AG04449 (cell line): ENCODE results near the gene SCLT1.

Experiments used
- CTCF ChIA-PET: fragments of 350-600 bp; formaldehyde crosslinking; extraction: SDS; loops from one replicate; lab custom pipeline; 2021; ENCODE audit warnings: antibody characterized with exemption; lab: Yijun Ruan, JAX
- POLR2A ChIA-PET: fragments of 400-600, 350-600 bp; formaldehyde crosslinking; extraction: SDS; loops from one replicate; lab custom pipeline; 2020; ENCODE audit warnings: antibody characterized with exemption, inconsistent platforms; lab: Yijun Ruan, JAX
- DNase-seq: peaks from one replicate; pipeline ENCODE4 v3.0.0-alpha.2; 2010; ENCODE audit warnings: low read depth, low spot score
- H3K4me3 ChIP-seq: 2 replicates; pipeline ENCODE4 v1.5.1; 2011; ENCODE audit warnings: low read depth, mild to moderate bottlenecking, control low read depth, low read length
- TF ChIP-seq, protein P1 (sequence below): IDR thresholded peaks from one replicate; pipeline ENCODE4 v1.5.1; 2011; ENCODE audit warnings: mild to moderate bottlenecking, moderate library complexity, low read length, control low read depth, inconsistent platforms; ENCODE audit not compliant: insufficient read depth; ENCODE audit errors: missing control alignments

Gene SCLT1

GRCh38 chr4:128906581-128906980 lies 186.8 kb downstream of the SCLT1 start:
- no peak for DNase-seq
- CTCF ChIA-PET, result interaction anchor here (0.8 kb wide), 1 partner anchor 11 kb away, joined by 3 read pairs; no protein-coding TSS in a partner anchor
- TF ChIP-seq, protein P1, sequence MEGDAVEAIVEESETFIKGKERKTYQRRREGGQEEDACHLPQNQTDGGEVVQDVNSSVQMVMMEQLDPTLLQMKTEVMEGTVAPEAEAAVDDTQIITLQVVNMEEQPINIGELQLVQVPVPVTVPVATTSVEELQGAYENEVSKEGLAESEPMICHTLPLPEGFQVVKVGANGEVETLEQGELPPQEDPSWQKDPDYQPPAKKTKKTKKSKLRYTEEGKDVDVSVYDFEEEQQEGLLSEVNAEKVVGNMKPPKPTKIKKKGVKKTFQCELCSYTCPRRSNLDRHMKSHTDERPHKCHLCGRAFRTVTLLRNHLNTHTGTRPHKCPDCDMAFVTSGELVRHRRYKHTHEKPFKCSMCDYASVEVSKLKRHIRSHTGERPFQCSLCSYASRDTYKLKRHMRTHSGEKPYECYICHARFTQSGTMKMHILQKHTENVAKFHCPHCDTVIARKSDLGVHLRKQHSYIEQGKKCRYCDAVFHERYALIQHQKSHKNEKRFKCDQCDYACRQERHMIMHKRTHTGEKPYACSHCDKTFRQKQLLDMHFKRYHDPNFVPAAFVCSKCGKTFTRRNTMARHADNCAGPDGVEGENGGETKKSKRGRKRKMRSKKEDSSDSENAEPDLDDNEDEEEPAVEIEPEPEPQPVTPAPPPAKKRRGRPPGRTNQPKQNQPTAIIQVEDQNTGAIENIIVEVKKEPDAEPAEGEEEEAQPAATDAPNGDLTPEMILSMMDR, result no peak
- H3K4me3 ChIP-seq, result no peak overlapping the region
- POLR2A ChIA-PET, result no interaction called here

DNA sequence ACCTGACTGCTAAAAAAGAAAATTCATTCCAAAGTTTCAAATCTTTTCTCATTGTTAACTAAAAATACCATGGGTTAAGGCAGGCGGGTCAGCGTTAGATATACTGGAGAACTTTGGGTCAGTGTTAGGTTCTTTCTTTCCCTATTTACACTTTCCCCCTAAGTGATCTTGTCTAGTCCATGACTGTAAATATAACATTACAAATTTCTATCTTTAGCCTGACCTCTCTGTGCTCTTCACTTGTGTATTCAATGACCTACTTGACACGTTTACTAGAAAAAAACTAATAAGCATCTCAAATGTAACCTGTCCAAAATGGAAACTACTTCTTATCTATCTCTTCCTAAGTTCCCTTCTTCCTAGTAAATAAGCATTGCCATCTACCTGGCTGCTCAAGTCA lies 188.5 kb downstream of the SCLT1 start:
- TF ChIP-seq, protein P1, result no peak
- no peak overlapping the region for H3K4me3 ChIP-seq
- ChIA-PET POLR2A (no interaction called here), CTCF (no interaction called here)
- DNase-seq, result no peak

GRCh38 chr4:128880662-128881061 lies 212.7 kb downstream of the SCLT1 start:
- no peak overlapping the region for H3K4me3 ChIP-seq
- DNase-seq, result no peak
- ChIA-PET CTCF (interaction anchor here (1.2 to 2.2 kb wide), 2 partner anchors 11 to 17 kb away, joined by 3 to 10 read pairs; no protein-coding TSS in a partner anchor), POLR2A (no interaction called here)
- TF ChIP-seq, protein P1, result no peak

DNA sequence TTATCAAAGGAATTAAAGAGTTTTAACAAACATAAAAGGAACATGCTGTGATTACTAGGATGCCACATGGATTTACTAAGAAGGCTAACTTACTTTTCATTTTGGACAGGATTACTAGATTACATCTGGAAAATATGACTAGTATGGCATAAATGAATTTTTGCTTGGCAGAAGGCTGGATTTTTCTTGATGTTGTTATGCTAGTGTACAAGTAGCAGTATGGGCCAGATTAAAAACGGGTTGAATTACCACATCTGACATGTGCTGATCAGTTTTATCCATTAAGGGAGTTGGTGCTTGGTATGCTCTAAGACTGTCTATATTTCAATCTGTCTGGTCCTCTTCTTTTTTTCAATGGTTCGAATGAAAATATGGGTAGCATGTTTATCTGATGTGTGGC lies 213.4 kb downstream of the SCLT1 start:
- TF ChIP-seq, protein P1, result no peak
- H3K4me3 ChIP-seq, result no peak overlapping the region
- CTCF ChIA-PET, result no interaction called here
- POLR2A ChIA-PET, result no interaction called here
- no peak for DNase-seq

DNA sequence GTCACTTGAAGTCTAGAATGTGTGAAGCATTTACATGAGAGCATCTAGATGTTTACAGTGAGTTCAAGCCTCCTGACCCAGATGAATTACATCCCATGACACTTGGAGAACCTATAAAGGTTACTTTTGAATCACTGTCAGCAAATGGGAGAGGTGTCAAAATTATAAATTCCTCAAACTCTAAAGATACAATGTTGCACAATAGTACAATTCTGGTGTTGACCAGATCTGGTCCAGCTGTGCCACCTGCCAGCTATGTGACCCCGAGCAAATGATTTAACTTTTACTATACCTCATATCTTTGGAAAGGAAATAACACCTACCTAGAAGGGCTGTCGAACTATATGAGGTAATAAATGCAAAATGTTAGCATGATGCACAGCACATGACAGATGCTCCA lies 214.1 kb downstream of the SCLT1 start:
- POLR2A ChIA-PET, result no interaction called here
- DNase-seq, result no peak
- TF ChIP-seq, protein P1, result no peak
- CTCF ChIA-PET, result interaction anchor here (1.4 kb wide), 1 partner anchor 16 kb away, joined by 5 read pairs; no protein-coding TSS in a partner anchor
- no peak overlapping the region for H3K4me3 ChIP-seq

DNA sequence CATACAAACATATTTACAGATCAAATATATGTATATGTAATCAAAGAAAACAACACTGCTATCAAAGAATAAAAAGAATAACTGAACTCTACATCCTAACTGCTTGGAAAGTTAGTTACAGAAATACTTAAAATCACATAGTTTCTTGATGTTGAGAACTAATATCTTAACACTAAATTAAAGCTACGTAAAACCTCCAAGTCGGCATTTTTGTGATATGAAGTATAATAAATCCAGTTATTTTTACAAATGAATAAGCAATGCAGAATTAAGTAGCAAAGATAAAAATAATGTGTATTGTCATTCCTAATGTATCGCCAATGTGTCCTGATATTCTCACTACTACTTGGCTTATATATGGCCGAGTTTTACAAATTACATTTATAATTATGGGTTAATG lies 215.4 kb downstream of the SCLT1 start:
- DNase-seq, result no peak
- TF ChIP-seq, protein P1, result no peak
- CTCF ChIA-PET, result interaction anchor here (0.8 to 1.4 kb wide), 2 partner anchors 11 to 14 kb away, joined by 3 to 5 read pairs; no protein-coding TSS in a partner anchor
- no peak overlapping the region for H3K4me3 ChIP-seq
- POLR2A ChIA-PET, result interaction anchor here (0.7 kb wide), 1 partner anchor 14 kb away, joined by 3 read pairs; no protein-coding TSS in a partner anchor
